C4-2B (cell line): ENCODE measurements around the gene GRIP2.

Experiments used
- CTCF ChIP-seq: fragments of 450-650 bp; conservative IDR thresholded peaks from 2 replicates; pipeline ENCODE4 v1.5.1; 2017; ENCODE audit warnings: mild to moderate bottlenecking
- ZFX ChIP-seq: fragments of 450-650 bp; IDR thresholded peaks from 2 replicates; pipeline ENCODE4 v1.6.1; 2017

GRCh38 chr3:14525685-14526631, 14.2 kb downstream of the GRIP2 start:
- no peak for TF ChIP-seq CTCF
- TF ChIP-seq ZFX, result no peak
